H1 (cell line): ENCODE data around the gene RILPL1. TPM values are rescaled to one million over a fixed set of nuclear protein-coding genes. Genes with fewer than 3 reads are reported as not detected.

ENCODE experiments used
- CTCF ChIA-PET: fragments of 300-600 bp; sonication (Branson Sonifier 250); formaldehyde crosslinking; loops from one replicate; lab custom pipeline; 2021; ENCODE audit not compliant: partially characterized antibody; lab: Charles Lee
- POLR2A ChIA-PET: fragments of 300-600 bp; sonication (Branson Sonifier 250); formaldehyde crosslinking; loops from one replicate; lab custom pipeline; 2021; ENCODE audit warnings: inconsistent platforms; ENCODE audit not compliant: partially characterized antibody; lab: Charles Lee
- DNase-seq, 2 experiments: peaks; one replicate each; pipeline versions ENCODE4 v3.0.0 to v3.0.0-alpha.2; 2010 to 2022; ENCODE audit warnings: low spot score in 2 of 2, low read depth in 1 of 2, mixed read lengths in 1 of 2
- FAIRE-seq: peaks from 2 replicates; lab custom pipeline; 2011; peaks lifted over from hg19 to GRCh38; lab: Jason Lieb, UNC
- H2AFZ ChIP-seq: 2 replicates; pipeline ENCODE4 v1.8.1; 2012; ENCODE audit warnings: low read length, inconsistent platforms
- H2AK5ac ChIP-seq: 2 replicates; pipeline ENCODE4 v1.6.1; 2013; ENCODE audit warnings: low read depth, low read length
- H2BK120ac ChIP-seq: replicated peaks from 2 replicates; pipeline ENCODE3; 2013; ENCODE audit warnings: low read depth, low read length, inconsistent platforms
- H2BK12ac ChIP-seq: 2 replicates; pipeline ENCODE4 v1.6.1; 2013; ENCODE audit warnings: low read depth, low read length
- H2BK15ac ChIP-seq: 2 replicates; pipeline ENCODE4 v1.6.1; 2013; ENCODE audit warnings: low read length
- H2BK20ac ChIP-seq: 2 replicates; pipeline ENCODE4 v1.6.1; 2013; ENCODE audit warnings: low read length
- H2BK5ac ChIP-seq: 2 replicates; pipeline ENCODE4 v1.6.1; 2013; ENCODE audit warnings: low read depth, low read length
- H3K14ac ChIP-seq: 2 replicates; pipeline ENCODE4 v1.6.1; 2013; ENCODE audit warnings: inconsistent platforms; ENCODE audit not compliant: insufficient read length
- H3K18ac ChIP-seq: 2 replicates; pipeline ENCODE4 v1.6.1; 2013; ENCODE audit warnings: low read length; ENCODE audit errors: extremely low read depth
- H3K23ac ChIP-seq: 2 replicates; pipeline ENCODE4 v1.6.1; 2013; ENCODE audit warnings: inconsistent platforms; ENCODE audit not compliant: insufficient read length
- H3K23me2 ChIP-seq: 2 replicates; pipeline ENCODE4 v1.6.1; 2013; ENCODE audit warnings: low read depth, low read length
- H3K27ac ChIP-seq: 2 replicates; pipeline ENCODE4 v1.6.1; 2011; ENCODE audit warnings: low read depth, low read length, inconsistent platforms
- H3K27me3 ChIP-seq, 4 experiments: replicated peaks in 1 of 4; 1 replicate in 1 of 4; 2 replicates in 3 of 4; pipeline versions ENCODE4 v1.6.1 to v1.8.1; 2011 to 2013; ENCODE audit warnings: low read length in 3 of 4, mild to moderate bottlenecking in 3 of 4, inconsistent platforms in 2 of 4, mixed read lengths in 2 of 4, moderate library complexity in 1 of 4; ENCODE audit not compliant: control insufficient read depth in 3 of 4, insufficient read depth in 3 of 4; ENCODE audit errors: extremely low read depth in 1 of 4
- H3K36me3 ChIP-seq, 4 experiments: 2 replicates each; pipeline versions ENCODE4 v1.6.1 to v1.8.1; 2011 to 2013; ENCODE audit warnings: mild to moderate bottlenecking in 4 of 4, low read length in 3 of 4, moderate library complexity in 2 of 4, control low read depth in 1 of 4, inconsistent platforms in 1 of 4; ENCODE audit not compliant: insufficient read depth in 4 of 4, control insufficient read depth in 2 of 4
- H3K4ac ChIP-seq: replicated peaks from 2 replicates; pipeline ENCODE3; 2013; ENCODE audit warnings: low read length, low read depth, mixed read lengths, inconsistent platforms; ENCODE audit not compliant: insufficient read length
- H3K4me1 ChIP-seq, 4 experiments: replicated peaks in 1 of 4; 1 replicate in 1 of 4; 2 replicates in 3 of 4; pipeline versions ENCODE4 v1.6.1 to v1.8.1; 2011 to 2013; ENCODE audit warnings: low read length in 3 of 4, inconsistent platforms in 2 of 4, mixed read lengths in 1 of 4; ENCODE audit not compliant: insufficient read depth in 4 of 4, control insufficient read depth in 3 of 4
- H3K4me2 ChIP-seq, 2 experiments: 2 replicates each; pipeline versions ENCODE4 v1.6.1 to v1.8.1; 2011 to 2013; ENCODE audit warnings: low read depth in 2 of 2, low read length in 2 of 2, control low read depth in 1 of 2, inconsistent platforms in 1 of 2, mild to moderate bottlenecking in 1 of 2; ENCODE audit not compliant: insufficient read depth in 1 of 2
- H3K4me3 ChIP-seq, 4 experiments: fragments of 200-600, 300-600 bp in 1 of 4; sonication (generic), shearing (Covaris generic), sonication (Bioruptor Twin) in 1 of 4; 2 replicates each; pipeline versions ENCODE4 v1.5.1 to v1.8.1; 2011 to 2016; ENCODE audit warnings: low read length in 4 of 4, low read depth in 3 of 4, control low read depth in 2 of 4, inconsistent platforms in 2 of 4, mild to moderate bottlenecking in 2 of 4, mixed read lengths in 1 of 4, moderate library complexity in 1 of 4; ENCODE audit not compliant: insufficient read depth in 2 of 4; ENCODE audit errors: extremely low read depth in 1 of 4
- H3K56ac ChIP-seq: replicated peaks from 2 replicates; pipeline ENCODE3; 2013; ENCODE audit warnings: low read depth, mild to moderate bottlenecking, mixed read lengths, low read length, inconsistent platforms; ENCODE audit not compliant: insufficient read length
- H3K79me1 ChIP-seq: 2 replicates; pipeline ENCODE4 v1.6.1; 2013; ENCODE audit warnings: low read depth, low read length, control low read depth
- H3K79me2 ChIP-seq, 2 experiments: 2 replicates each; pipeline versions ENCODE4 v1.6.1 to v1.8.1; 2012 to 2013; ENCODE audit warnings: low read length in 2 of 2, mild to moderate bottlenecking in 2 of 2, inconsistent platforms in 1 of 2; ENCODE audit not compliant: insufficient read depth in 2 of 2, control insufficient read depth in 1 of 2
- H3K9ac ChIP-seq, 4 experiments: replicated peaks in 1 of 4; 1 replicate in 1 of 4; 2 replicates in 3 of 4; pipeline versions ENCODE4 v1.6.1 to v1.8.1; 2011 to 2013; ENCODE audit warnings: low read depth in 3 of 4, low read length in 3 of 4, control low read depth in 2 of 4, mild to moderate bottlenecking in 2 of 4, moderate library complexity in 2 of 4, inconsistent platforms in 1 of 4; ENCODE audit errors: extremely low read depth in 1 of 4
- H3K9me3 ChIP-seq, 2 experiments: 2 replicates each; pipeline versions ENCODE4 v1.6.1 to v1.8.1; 2012 to 2013; ENCODE audit warnings: mild to moderate bottlenecking in 2 of 2, moderate library complexity in 2 of 2, control low read depth in 1 of 2, inconsistent platforms in 1 of 2, low read depth in 1 of 2, low read length in 1 of 2, mixed read lengths in 1 of 2; ENCODE audit not compliant: insufficient read depth in 2 of 2
- H4K20me1 ChIP-seq, 2 experiments: replicated peaks in 1 of 2; 2 replicates each; pipeline versions ENCODE3 to v1.8.1; 2011 to 2013; ENCODE audit warnings: inconsistent platforms in 2 of 2, low read length in 2 of 2, mild to moderate bottlenecking in 1 of 2; ENCODE audit not compliant: insufficient read depth in 2 of 2, control insufficient read depth in 1 of 2
- H4K5ac ChIP-seq: 2 replicates; pipeline ENCODE4 v1.6.1; 2013; ENCODE audit warnings: low read length, low read depth, mixed read lengths, inconsistent platforms; ENCODE audit not compliant: insufficient read length
- H4K8ac ChIP-seq: 2 replicates; pipeline ENCODE4 v1.8.0; 2013; ENCODE audit warnings: mild to moderate bottlenecking, moderate library complexity, low read length, inconsistent platforms; ENCODE audit not compliant: insufficient read depth; ENCODE audit errors: extremely low read depth
- H4K91ac ChIP-seq: replicated peaks from 2 replicates; pipeline ENCODE3; 2013; ENCODE audit warnings: low read length, mixed read lengths, inconsistent platforms; ENCODE audit not compliant: insufficient read length
- ATF3 ChIP-seq: IDR thresholded peaks from 2 replicates; pipeline ENCODE4 v1.6.1; 2011; ENCODE audit warnings: low read depth, mild to moderate bottlenecking, low read length; ENCODE audit not compliant: insufficient read depth
- BACH1 ChIP-seq: IDR thresholded peaks from 2 replicates; pipeline ENCODE4 v1.6.1; 2012; ENCODE audit warnings: low read length, improper control_type of control experiment
- CBX5 ChIP-seq: fragments of 300-800, 300-1000 bp; sonication (generic); IDR thresholded peaks from 2 replicates; pipeline ENCODE4 v1.7.1; 2016; ENCODE audit warnings: antibody characterized with exemption, low read length, low read depth
- JUN ChIP-seq: IDR thresholded peaks from 2 replicates; pipeline ENCODE4 v1.6.1; 2011; ENCODE audit warnings: low read depth, mild to moderate bottlenecking, improper control_type of control experiment, low read length
- JUND ChIP-seq: IDR thresholded peaks from 2 replicates; pipeline ENCODE4 v1.6.1; 2011; ENCODE audit warnings: mild to moderate bottlenecking, improper control_type of control experiment, low read length
- POU5F1 ChIP-seq: IDR thresholded peaks from 2 replicates; pipeline ENCODE4 v1.6.1; 2011; ENCODE audit warnings: low read depth, mild to moderate bottlenecking, low read length, moderate library complexity
- RBBP5 ChIP-seq: IDR thresholded peaks from 2 replicates; pipeline ENCODE4 v1.7.1; 2012; ENCODE audit warnings: low read depth, mild to moderate bottlenecking, inconsistent platforms, low read length, moderate library complexity, borderline replicate concordance
- SP4 ChIP-seq: IDR thresholded peaks from 2 replicates; pipeline ENCODE4 v1.6.1; 2012; ENCODE audit warnings: low read length, inconsistent platforms
- TAF1 ChIP-seq: IDR thresholded peaks from 2 replicates; pipeline ENCODE4 v1.6.1; 2011; ENCODE audit warnings: mild to moderate bottlenecking, low read depth, low read length
- TCF12 ChIP-seq: IDR thresholded peaks from 2 replicates; pipeline ENCODE4 v1.6.1; 2011; ENCODE audit warnings: low read depth, mild to moderate bottlenecking, low read length
- TEAD4 ChIP-seq: IDR thresholded peaks from 2 replicates; pipeline ENCODE4 v1.6.1; 2012; ENCODE audit warnings: low read depth, low read length, inconsistent platforms, mixed read lengths
- ZNF274 ChIP-seq: IDR thresholded peaks from 2 replicates; pipeline ENCODE4 v1.7.0; 2012; ENCODE audit warnings: low read length, borderline replicate concordance; ENCODE audit errors: extremely low read depth
- WGBS, 2 experiments: shearing (Covaris generic) in 1 of 2; methylation state at CpG; one replicate each; pipeline versions ENCODE4 v1.1.6 to v1.1.7; 2013 to 2015; ENCODE audit warnings: low lambda C conversion rate in 2 of 2, mixed read lengths in 2 of 2, inconsistent platforms in 1 of 2, low coverage in 1 of 2, missing lambda C conversion rate in 1 of 2; ENCODE audit not compliant: insufficient replicate concordance in 2 of 2, insufficient coverage in 1 of 2, insufficient read length in 1 of 2; ENCODE audit errors: extremely low coverage in 1 of 2, missing lambda C conversion rate in 1 of 2; 5-methylcytosine and 5-hydroxymethylcytosine counted together
- polyA plus RNA-seq, 7 experiments: library from polyadenylated mRNA; depleted of rRNA in 3 of 7; stranded (reverse) in 5 of 7; unstranded in 2 of 7; fragments of >200 nt in 5 of 7; fragments of 200-250 nt in 2 of 7; gene quantifications; 1 replicate in 5 of 7; 2 replicates in 1 of 7; 4 replicates in 1 of 7; pipeline versions ENCODE4 v1.2.1 to v1.2.3, GENCODE V29; 2011 to 2013; ENCODE audit warnings: missing spikeins in 2 of 7, mixed read lengths in 2 of 7
- total RNA-seq: library from RNA; stranded (reverse); fragmentation: NEBNext Ultra II Directional; extraction: Animal tissue kit (Norgen Biotek cat#: 25700); gene quantifications from 2 replicates; pipeline ENCODE4 v1.2.1, GENCODE V29; 2021

Gene RILPL1
- total and polyA plus RNA-seq, 2 of the 8 experiments (the other 6 are each of a cell fraction or from before 2014, with no cell fraction given), result 6.7 to 9.4 TPM

DNA sequence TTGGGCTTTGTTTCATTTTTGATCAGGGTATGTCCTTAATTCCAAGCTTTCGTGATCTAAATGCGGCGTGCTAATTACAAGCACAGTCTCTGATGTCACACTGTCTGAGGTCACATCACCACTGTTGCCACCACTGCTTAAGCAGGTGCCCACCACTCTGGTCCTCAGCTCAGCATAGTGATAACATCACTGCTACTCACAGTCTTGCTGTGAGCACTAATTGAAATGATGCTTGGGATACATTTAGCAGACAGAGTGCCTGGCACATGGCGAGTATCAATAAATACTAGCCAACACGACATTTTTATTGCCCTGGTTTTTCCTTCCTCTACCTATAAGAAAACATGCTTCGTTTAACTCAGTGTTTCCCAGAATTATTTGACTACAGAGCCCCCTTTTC is 104.9 kb downstream of the RILPL1 start:
- no peak overlapping the region for H2AFZ ChIP-seq
- H4K20me1 ChIP-seq, result peaks cover 0 to 3% of the 10 kb centered on the region in 2 experiments
- no peak overlapping the region for H4K5ac ChIP-seq
- H2AK5ac ChIP-seq, result no peak overlapping the region
- DNase-seq (no peak), FAIRE-seq (no peak)
- no peak overlapping the region for H3K23ac ChIP-seq
- H4K91ac ChIP-seq, result no peak overlapping the region
- H2BK12ac ChIP-seq, result no peak overlapping the region
- H3K27me3 ChIP-seq, result no peaks in the 10 kb centered on the region
- ChIA-PET CTCF (no interaction called here), POLR2A (no interaction called here)
- H3K14ac ChIP-seq, result no peak overlapping the region
- no peaks in the 10 kb centered on the region for H3K23me2 ChIP-seq
- no peak overlapping the region for H2BK20ac ChIP-seq
- no peak overlapping the region for H2BK120ac ChIP-seq
- H3K36me3 ChIP-seq, result no peaks in the 10 kb centered on the region
- no peaks in the 10 kb centered on the region for H3K79me1 ChIP-seq
- H3K9me3 ChIP-seq, result no peaks in the 10 kb centered on the region
- no peak overlapping the region for H3K27ac ChIP-seq
- no peak overlapping the region for H4K8ac ChIP-seq
- H2BK5ac ChIP-seq, result no peak overlapping the region
- no peak overlapping the region for H2BK15ac ChIP-seq
- H3K4me1 ChIP-seq, result no peaks in the 10 kb centered on the region
- H3K79me2 ChIP-seq, result no peaks in the 10 kb centered on the region
- no peak overlapping the region for H3K9ac ChIP-seq
- H3K18ac ChIP-seq, result no peak overlapping the region
- H3K4me3 ChIP-seq, result no peak overlapping the region
- no peak overlapping the region for H3K4ac ChIP-seq
- no peak overlapping the region for H3K4me2 ChIP-seq
- H3K56ac ChIP-seq, result no peak overlapping the region
- WGBS, 2 experiments, result 91% methylated on average over 6 of the region's 6 CpGs; no CpG with 5 or more reads in 1 of the 2 experiments
- TF ChIP-seq RBBP5 (no peak), CBX5 (no peak), BACH1 (no peak), ZNF274 (no peak), SP4 (no peak), JUND (no peak), ATF3 (no peak), TEAD4 (no peak), TCF12 (no peak), TAF1 (no peak), POU5F1 (no peak), JUN (no peak)
